Muscle layer of duodenum (tissue), 2 donors: Measurements from ENCODE around the gene TMEM135.

Source experiments
- H3K27ac ChIP-seq: one replicate; pipeline ENCODE4 v1.7.0; 2013; ENCODE audit warnings: mild to moderate bottlenecking, low read length
- H3K27me3 ChIP-seq: one replicate; pipeline ENCODE4 v1.7.0; 2013; ENCODE audit warnings: low read depth, mild to moderate bottlenecking, control low read depth, low read length
- H3K36me3 ChIP-seq, 2 donors: one replicate each; pipeline ENCODE4 v1.7.0; 2013; ENCODE audit warnings: low read length in 2 of 2, control low read depth in 1 of 2, mild to moderate bottlenecking in 1 of 2; ENCODE audit not compliant: insufficient read depth in 2 of 2, control insufficient read depth in 1 of 2
- H3K4me1 ChIP-seq, 2 donors: one replicate each; pipeline ENCODE4 v1.7.0; 2013; ENCODE audit warnings: low read length in 2 of 2, mild to moderate bottlenecking in 2 of 2, control low read depth in 1 of 2, moderate library complexity in 1 of 2; ENCODE audit not compliant: insufficient read depth in 2 of 2, control insufficient read depth in 1 of 2
- H3K4me3 ChIP-seq, 2 donors: one replicate each; pipeline ENCODE4 v1.7.0; 2013; ENCODE audit warnings: low read length in 2 of 2, low read depth in 1 of 2, mild to moderate bottlenecking in 1 of 2
- H3K9me3 ChIP-seq, 2 donors: one replicate each; pipeline ENCODE4 v1.7.0; 2013; ENCODE audit warnings: low read length in 2 of 2, control low read depth in 1 of 2, mild to moderate bottlenecking in 1 of 2; ENCODE audit not compliant: control insufficient read depth in 1 of 2
- donor health status: healthy.

The TMEM135 gene

DNA sequence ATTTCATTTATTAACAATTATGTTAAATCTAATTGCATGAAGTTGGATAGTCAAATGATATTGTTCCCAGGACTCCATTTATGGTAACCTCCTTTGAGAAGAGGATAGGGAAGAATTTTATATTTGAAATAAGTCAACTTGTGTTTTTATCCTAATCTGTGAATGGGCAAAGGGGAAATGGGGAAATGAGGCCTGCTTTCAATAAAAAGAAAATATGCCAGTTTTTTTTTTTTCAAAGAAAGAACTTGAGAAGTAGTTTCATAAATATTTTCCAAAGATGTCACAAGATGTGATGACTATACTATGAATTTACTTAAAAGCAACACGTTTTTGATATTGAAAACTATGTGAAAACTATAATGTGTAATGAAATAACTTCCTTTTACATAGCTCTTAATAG lies 201.8 kb downstream of the TMEM135 start:
- H3K4me1 ChIP-seq = no peaks in the 10 kb centered on the region
- no peaks in the 10 kb centered on the region for H3K36me3 ChIP-seq
- no peaks in the 10 kb centered on the region for H3K9me3 ChIP-seq
- H3K27ac ChIP-seq = no peak overlapping the region
- H3K27me3 ChIP-seq = no peaks in the 10 kb centered on the region
- no peak overlapping the region for H3K4me3 ChIP-seq

DNA sequence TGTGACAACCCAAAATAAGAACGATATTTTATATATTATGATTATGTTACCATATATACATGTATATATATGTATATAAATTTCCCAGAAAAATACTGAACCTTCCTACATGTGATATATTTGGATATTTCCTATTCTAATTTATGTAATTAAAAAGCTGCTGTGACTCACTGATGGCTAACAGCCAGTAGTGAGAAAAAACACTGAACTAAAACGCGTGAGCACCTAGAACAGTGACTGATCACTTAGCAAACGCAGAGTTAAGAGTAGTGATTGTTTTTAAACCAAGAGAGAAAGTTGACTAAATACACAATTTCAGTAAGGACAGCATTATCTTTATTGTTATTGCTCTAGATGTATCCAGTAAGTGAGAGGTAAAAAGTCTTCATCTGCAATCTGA lies 213.8 kb downstream of the TMEM135 start:
- Histone ChIP-seq H3K9me3 (no peaks in the 10 kb centered on the region), H3K4me1 (no peaks in the 10 kb centered on the region), H3K4me3 (no peak overlapping the region), H3K36me3 (no peaks in the 10 kb centered on the region), H3K27ac (no peak overlapping the region), H3K27me3 (no peaks in the 10 kb centered on the region)

DNA sequence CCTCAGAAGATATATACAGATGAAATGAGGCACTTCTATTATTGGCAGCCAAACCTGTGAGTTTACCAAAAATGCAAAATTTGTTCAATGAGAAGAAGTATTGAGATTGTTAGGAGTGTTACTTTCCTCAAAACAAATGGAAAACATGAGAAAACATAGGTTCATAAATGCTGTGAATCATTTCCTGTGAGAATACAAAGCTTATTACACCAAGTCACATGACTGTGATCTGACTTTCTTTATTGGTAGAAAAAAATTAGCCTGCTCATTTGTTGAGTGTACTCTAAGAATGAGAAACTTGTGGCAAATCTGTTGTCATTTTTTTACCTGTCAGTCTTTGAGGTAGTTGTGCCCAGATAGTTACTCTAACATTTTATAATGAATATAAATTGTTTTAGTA lies 215.1 kb downstream of the TMEM135 start:
- no peaks in the 10 kb centered on the region for H3K9me3 ChIP-seq
- H3K36me3 ChIP-seq = no peaks in the 10 kb centered on the region
- no peaks in the 10 kb centered on the region for H3K27me3 ChIP-seq
- H3K4me1 ChIP-seq = no peaks in the 10 kb centered on the region
- H3K4me3 ChIP-seq = no peak overlapping the region
- H3K27ac ChIP-seq = no peak overlapping the region

DNA sequence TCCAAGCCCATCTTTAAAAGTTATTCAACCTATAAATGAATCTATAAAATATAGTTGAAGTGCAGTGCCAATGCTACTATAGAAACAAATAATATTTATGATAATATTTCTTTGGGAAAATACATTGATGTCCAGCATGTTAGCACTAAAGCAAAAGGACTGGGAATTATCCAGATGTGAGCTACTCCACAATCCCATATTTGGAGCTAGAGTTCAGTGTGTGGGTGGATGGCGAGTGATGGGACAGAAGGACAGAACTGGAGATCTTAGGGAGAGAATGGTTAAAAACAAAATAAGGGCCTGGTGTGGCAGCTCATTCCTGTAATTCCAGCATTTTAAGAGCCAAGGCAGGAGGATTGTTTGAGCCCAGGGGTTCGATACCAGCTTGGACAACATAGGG lies 216.8 kb downstream of the TMEM135 start:
- no peaks in the 10 kb centered on the region for H3K4me1 ChIP-seq
- no peaks in the 10 kb centered on the region for H3K36me3 ChIP-seq
- no peaks in the 10 kb centered on the region for H3K9me3 ChIP-seq
- H3K4me3 ChIP-seq = no peak overlapping the region
- H3K27ac ChIP-seq = no peak overlapping the region
- H3K27me3 ChIP-seq = no peaks in the 10 kb centered on the region

DNA sequence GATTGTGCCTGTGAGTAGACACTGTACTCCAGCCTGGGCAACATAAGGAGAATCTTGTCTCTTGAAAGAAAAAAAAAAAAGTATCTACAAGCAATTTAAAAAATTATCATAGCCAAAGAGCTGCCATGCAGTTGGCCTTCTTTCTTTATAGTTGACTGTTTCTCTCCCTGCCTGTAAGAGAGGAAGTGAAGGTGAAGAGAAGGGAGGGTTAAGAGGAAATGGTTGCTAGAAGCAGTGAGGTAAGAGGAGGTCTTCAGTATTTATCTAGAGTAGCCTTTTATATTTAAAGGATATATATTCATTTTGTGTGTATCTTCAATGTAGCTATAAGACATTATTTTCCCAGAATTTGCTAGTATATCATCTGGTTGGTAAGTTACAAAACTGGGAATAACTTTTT lies 217.9 kb downstream of the TMEM135 start:
- H3K36me3 ChIP-seq = no peaks in the 10 kb centered on the region
- no peaks in the 10 kb centered on the region for H3K27me3 ChIP-seq
- H3K27ac ChIP-seq = no peak overlapping the region
- no peak overlapping the region for H3K4me3 ChIP-seq
- H3K4me1 ChIP-seq = no peaks in the 10 kb centered on the region
- no peaks in the 10 kb centered on the region for H3K9me3 ChIP-seq

DNA sequence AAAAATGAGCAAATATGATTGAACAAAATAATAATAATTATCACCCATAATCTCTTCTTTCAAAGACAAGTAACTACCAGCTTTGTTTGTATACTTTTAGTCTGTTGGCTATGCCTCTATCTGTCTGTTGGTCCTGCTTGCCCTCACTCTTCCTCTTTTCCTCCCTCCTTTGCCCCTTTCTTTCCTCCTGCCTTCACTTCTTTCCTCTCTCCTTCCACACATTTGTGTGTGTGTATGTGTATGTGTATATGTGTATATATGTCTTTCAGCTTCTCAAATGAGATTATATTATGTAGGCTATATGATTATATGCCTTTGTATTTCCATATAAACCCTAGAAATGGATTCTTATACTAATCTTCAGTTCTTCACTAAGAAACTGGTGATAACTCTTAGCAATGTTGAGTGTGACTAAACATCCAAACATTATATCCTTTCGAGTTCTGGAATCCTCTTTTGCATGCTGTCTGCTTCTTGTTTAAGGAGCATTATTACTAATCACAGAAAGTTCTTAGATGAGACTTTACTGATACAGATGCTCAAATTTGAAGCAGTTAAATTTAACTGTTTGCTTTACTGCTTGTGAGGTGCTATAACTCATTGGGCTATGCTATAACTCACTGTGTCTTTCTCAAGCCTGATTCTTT lies 219.1 kb downstream of the TMEM135 start:
- Histone ChIP-seq H3K27me3 (no peaks in the 10 kb centered on the region), H3K9me3 (no peaks in the 10 kb centered on the region), H3K4me3 (no peak overlapping the region), H3K4me1 (no peaks in the 10 kb centered on the region), H3K27ac (no peak overlapping the region), H3K36me3 (no peaks in the 10 kb centered on the region)

DNA sequence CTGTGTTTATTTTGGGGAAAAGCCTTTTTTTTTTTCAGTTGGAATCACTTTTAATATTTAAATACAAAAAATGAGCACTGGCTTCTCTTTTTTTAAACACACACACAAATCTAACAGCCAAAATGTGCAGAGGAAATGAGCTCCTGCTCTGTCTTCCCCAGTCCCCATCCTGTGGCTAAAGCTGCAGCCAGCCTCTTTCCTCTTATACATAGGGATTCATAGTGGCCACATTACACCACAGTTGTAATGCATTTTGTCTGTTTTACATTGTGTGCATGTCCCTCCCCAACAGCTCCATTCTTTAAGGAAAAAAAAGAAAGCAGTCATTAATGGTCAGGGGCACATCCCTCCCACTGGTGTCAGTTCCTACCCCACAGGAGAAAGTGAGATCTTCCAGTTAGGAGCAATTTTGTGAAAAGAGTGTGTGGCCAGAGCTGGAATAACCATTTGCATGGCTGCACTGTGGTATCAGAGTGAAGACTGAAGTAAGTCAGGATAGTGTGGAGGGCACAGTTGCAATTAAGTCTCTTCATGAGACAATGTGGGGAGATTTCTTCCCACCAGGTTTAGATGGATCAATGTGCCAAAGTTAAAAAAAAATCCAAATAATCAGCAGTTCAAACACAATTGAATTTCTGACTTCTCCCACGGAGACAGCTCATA lies 220.6 kb downstream of the TMEM135 start:
- Histone ChIP-seq H3K36me3 (no peaks in the 10 kb centered on the region), H3K27me3 (no peaks in the 10 kb centered on the region), H3K9me3 (no peaks in the 10 kb centered on the region), H3K4me1 (no peaks in the 10 kb centered on the region), H3K27ac (no peak overlapping the region), H3K4me3 (no peak overlapping the region)

DNA sequence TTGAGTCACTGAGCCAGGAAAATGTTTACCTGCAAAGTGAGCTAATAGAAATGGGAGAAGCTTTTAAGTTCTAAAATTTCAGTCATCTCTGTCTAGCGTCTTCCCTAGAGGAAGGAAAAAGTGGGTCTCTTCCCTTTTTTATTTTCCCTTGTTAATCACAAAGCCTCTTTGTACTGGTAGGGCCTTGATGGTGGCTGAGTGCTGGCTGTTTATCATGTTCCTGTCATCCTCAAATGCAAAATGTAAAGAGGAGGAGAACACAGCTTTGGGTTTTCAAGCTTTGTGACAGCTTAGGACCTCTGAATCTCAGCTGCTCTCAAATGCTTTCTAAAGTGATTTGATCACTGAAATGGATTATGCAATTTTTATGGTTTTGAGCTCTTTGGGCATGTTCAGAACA lies 222.0 kb downstream of the TMEM135 start:
- no peaks in the 10 kb centered on the region for H3K9me3 ChIP-seq
- H3K36me3 ChIP-seq = no peaks in the 10 kb centered on the region
- H3K4me3 ChIP-seq = no peak overlapping the region
- no peaks in the 10 kb centered on the region for H3K4me1 ChIP-seq
- H3K27me3 ChIP-seq = no peaks in the 10 kb centered on the region
- H3K27ac ChIP-seq = no peak overlapping the region

DNA sequence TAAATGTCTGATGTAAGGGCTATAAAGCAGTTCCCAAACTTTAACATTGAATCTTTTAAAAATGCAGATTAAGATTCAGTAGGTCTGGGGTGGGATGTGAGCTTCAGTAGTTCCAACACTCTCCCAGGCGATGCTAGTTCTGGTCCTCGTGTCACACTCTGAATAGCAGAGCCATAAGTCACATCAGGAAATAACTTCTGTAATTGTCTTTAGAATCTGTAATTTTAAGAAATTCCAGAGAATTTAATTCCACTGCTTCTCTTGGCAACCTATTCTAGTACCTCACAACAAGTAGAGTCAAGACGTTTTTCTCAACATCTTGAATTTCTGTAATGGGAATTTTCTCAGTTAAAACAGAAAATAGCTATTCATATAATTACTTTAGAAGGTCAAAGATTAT lies 223.1 kb downstream of the TMEM135 start:
- Histone ChIP-seq H3K9me3 (no peaks in the 10 kb centered on the region), H3K4me3 (no peak overlapping the region), H3K4me1 (peaks cover 0 to 4% of the 10 kb centered on the region in 2 donors), H3K36me3 (no peaks in the 10 kb centered on the region), H3K27me3 (no peaks in the 10 kb centered on the region), H3K27ac (no peak overlapping the region)

DNA sequence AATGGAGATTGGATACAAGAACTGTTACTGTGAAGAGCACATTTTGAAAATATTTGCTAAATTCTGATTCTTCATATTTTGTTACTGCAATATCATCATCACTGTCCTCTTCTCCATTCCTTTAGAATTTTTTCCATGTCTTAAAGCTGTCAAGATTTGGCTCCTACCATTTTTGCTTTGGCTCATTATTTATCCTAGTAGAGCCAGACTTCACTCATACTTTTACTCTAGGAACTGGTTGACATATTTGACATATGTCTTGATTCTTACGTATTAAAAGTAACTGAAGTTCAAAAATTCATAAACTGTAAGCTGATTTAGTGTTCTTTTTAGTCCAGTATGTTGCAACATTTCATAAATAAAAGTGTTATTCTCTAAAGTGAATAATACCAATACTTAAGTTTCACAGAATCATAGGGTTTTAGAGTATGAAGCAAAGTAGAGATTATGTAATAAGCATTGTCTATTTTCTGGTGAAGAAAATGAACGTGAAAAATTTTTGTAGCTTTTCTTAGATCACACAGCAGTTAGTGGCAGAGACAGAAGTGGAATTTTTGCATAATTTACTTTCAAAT lies 225.6 kb downstream of the TMEM135 start:
- H3K4me1 ChIP-seq = peaks cover 0 to 4% of the 10 kb centered on the region in 2 donors
- no peaks in the 10 kb centered on the region for H3K27me3 ChIP-seq
- no peaks in the 10 kb centered on the region for H3K36me3 ChIP-seq
- H3K27ac ChIP-seq = no peak overlapping the region
- H3K9me3 ChIP-seq = no peaks in the 10 kb centered on the region
- no peak overlapping the region for H3K4me3 ChIP-seq

DNA sequence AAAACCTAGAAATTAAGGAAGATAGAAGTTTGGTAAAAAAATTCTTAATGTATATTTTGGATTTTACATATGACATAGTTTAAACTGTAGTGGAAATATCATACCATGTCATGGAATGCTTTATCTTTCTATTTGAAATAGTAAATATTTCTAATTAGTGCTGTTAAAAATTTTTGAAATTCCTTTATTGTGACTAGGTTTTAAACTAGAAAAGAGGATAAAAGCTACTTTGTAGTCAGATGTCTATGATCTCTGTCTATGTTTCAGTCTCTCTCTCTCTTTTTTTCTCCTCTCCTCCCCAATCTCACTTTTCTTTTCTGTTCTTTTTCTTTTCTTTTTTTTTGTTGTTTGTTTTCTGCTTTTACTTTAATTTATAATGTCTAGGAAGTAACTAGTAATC lies 226.2 kb downstream of the TMEM135 start:
- Histone ChIP-seq H3K27ac (no peak overlapping the region), H3K4me3 (no peak overlapping the region), H3K27me3 (no peaks in the 10 kb centered on the region), H3K9me3 (no peaks in the 10 kb centered on the region), H3K4me1 (peaks cover 0 to 4% of the 10 kb centered on the region in 2 donors), H3K36me3 (no peaks in the 10 kb centered on the region)

DNA sequence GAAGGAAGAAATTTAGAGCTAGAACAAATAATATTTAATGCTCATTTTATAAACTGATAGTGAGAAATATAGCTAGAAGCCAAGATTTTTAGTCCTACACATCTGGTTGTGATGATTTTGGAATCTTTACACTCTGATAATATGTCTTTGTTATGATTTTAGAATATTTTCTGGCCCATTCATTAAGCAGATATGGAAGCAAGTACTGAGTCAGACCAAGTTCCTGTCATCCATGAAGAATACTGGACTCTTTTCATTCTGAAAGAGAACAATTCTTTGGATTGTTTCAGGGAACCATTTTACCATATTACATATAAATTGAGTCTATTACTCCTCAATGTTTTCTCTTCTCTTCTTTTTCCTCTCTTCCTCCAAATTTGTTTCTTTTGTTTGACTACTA lies 227.4 kb downstream of the TMEM135 start:
- Histone ChIP-seq H3K9me3 (no peaks in the 10 kb centered on the region), H3K36me3 (no peaks in the 10 kb centered on the region), H3K27ac (no peak overlapping the region), H3K4me1 (peaks cover 0 to 4% of the 10 kb centered on the region in 2 donors), H3K27me3 (no peaks in the 10 kb centered on the region), H3K4me3 (no peak overlapping the region)
